Measurements from ENCODE around the gene ENGASE. TPM values are rescaled to one million over a fixed set of nuclear protein-coding genes. Genes with fewer than 3 reads are reported as not detected.

ENGASE gene
- total RNA-seq, 4 donors from 2014 or later, result 21.6 to 60.7 (median 31.7) TPM

DNA sequence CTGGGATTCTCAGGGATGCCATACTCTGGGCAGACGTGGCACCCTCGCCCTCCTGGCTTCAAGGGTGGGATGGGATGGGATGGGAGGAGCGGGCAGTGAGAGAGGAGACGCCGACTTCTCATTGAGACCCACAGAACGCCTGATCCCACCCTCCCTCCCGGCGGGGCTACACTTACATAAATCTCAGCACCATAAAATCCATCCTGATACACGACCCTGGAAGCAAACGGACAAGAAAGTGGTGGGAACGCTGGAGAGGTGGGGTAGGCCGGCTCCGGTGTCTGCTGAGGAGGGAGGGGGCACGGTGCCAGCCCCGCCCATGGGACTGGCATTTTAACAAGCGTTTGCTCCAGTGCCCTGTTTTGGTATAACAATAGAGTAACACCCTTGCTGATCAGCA lies 21.9 kb downstream of the ENGASE start:
- TF ChIP-seq, protein P1, sequence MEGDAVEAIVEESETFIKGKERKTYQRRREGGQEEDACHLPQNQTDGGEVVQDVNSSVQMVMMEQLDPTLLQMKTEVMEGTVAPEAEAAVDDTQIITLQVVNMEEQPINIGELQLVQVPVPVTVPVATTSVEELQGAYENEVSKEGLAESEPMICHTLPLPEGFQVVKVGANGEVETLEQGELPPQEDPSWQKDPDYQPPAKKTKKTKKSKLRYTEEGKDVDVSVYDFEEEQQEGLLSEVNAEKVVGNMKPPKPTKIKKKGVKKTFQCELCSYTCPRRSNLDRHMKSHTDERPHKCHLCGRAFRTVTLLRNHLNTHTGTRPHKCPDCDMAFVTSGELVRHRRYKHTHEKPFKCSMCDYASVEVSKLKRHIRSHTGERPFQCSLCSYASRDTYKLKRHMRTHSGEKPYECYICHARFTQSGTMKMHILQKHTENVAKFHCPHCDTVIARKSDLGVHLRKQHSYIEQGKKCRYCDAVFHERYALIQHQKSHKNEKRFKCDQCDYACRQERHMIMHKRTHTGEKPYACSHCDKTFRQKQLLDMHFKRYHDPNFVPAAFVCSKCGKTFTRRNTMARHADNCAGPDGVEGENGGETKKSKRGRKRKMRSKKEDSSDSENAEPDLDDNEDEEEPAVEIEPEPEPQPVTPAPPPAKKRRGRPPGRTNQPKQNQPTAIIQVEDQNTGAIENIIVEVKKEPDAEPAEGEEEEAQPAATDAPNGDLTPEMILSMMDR (IDR thresholded peaks at IDR 0.05; ENCODE audit: low read depth), result no peak

DNA sequence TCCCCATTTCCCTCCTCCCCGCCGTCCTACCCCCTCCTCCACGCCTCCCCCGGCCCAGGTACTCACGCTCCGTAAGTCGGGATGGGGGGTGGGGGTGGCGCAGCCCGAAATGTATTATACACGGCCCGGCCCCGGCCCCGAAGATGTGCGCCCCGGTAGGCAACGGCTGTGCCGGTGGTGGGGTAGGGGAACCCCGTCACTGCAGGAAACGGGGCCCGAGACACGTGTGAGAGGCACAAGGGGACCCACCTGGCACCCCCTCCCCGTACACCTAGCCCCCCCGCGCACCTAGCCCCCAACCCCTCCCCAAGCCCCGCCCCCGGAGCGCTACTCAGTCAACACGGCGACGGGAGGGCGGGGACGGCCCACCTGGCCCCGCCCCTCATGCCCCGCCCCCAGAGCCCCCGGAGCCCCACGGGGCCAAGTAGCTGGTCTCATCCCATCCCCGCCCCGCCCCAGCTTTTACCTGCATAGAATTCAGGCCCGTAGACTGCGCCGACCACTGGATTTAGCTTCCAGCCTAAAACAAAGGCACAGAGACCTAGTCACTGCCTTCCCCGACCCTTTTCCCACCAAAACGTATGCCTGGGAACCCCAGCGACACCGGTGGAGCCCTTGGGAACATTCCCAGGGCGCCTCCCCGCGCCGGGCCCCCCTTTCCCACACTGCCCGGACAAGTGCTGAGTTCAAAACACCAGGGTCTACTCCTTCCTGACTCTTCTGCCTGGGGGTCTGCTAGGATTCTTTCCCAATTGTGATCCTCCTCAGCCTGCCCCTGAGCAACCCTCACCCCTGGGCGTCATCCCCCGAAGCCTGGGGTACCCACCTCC lies 22.8 kb downstream of the ENGASE start:
- TF ChIP-seq, protein P1 (IDR thresholded peaks at IDR 0.05; ENCODE audit: low read depth), result no peak

DNA sequence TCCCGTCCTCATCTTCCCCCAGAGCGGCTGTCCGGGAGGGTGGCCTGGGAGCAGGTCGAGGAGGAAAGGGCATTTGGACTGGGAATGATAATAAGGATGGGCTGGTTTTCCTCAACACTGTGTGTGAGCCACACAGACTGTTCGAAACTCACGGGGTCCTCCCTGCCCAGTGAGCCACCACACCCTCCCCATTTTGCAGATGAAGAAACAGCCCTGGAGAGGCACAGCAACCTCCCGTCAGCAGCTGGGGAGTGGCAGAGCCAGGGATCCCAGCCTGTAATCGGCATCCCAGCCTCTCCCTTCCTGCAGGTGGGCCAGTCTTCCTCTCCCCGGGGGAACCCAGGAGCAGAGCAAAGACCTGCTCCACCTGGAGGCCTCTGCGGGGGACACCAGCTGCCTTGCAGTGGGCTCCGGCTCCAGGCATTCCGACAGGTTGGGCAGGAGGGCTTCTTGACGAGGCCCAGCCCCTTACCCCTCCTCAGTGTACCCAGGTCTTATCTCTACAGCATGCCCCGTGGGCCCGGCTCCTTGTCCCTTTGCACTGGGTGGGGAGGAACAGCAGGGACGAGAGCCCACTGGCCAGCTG lies 23.8 kb downstream of the ENGASE start:
- TF ChIP-seq, protein P1 (IDR thresholded peaks at IDR 0.05; ENCODE audit: low read depth), result no peak

DNA sequence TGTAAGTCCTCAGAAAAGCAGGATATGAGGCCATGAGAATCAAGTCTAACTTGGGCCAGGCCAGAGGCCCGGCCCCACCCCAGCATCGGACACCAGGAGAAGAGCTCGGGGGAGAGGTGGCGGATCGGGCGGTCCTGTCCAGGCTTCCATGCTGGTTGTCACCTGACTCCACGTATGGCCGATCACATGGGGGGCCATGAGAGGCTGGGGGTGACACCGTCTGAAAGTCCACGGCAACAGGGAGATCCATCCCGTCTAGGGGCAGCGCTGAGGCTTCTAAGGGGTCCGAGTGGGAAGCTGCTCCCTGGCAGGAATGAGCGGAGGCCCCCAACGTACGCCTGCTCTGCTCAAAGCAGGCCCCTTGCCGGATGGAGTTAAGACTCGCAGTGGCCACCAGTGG lies 25.8 kb downstream of the ENGASE start:
- TF ChIP-seq, protein P1 (IDR thresholded peaks at IDR 0.05; ENCODE audit: low read depth), result no peak

DNA sequence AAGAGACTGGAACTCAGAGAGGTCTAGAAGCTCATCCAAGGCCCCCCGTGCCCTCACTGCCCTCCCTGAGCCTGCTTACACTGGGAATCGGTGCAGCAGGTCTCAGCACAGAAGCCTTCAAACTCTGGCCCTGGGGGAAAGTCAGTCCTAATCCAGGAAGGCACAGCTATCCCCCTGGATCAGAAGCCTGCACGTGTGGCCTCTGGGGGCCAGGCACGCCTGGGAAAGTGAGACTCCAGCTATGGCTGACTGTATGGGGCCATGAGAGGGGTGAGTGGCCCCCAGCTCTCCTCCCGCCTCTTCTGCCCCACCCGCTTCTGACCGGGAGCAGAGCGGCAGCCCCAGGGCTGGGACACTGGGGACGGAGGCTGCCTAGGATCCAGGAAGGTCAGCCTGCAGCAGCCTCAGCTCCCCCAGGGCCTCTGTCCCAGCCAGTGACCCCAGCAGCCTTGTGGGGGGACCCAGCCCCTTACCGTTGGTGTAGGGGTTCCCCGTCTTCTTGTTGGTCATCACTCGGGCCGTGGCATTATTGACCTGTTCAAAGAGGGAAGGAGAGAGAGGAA lies 26.6 kb downstream of the ENGASE start:
- TF ChIP-seq, protein P1 (IDR thresholded peaks at IDR 0.05; ENCODE audit: low read depth), result no peak

DNA sequence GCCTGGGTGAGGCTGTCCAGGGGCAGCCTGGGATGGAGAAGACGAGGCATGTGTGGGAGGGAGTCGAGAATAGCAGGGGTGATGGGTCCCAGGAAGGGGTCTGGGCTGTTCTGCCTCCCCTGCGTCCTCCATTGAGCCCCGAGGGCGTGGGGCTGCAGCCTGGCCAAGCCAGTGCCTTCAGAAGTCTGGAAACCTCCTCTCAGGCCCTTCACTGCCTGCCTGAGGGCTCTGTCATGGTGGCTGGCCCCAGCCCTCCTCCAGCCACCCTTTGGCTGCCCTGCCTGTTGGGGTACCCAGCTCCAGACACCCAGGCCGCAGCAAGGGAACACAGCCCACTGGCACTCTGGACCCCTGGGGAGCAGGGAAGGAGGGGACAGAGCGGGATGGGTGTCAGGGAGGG lies 27.6 kb downstream of the ENGASE start:
- TF ChIP-seq, protein P1 (IDR thresholded peaks at IDR 0.05; ENCODE audit: low read depth), result no peak

DNA sequence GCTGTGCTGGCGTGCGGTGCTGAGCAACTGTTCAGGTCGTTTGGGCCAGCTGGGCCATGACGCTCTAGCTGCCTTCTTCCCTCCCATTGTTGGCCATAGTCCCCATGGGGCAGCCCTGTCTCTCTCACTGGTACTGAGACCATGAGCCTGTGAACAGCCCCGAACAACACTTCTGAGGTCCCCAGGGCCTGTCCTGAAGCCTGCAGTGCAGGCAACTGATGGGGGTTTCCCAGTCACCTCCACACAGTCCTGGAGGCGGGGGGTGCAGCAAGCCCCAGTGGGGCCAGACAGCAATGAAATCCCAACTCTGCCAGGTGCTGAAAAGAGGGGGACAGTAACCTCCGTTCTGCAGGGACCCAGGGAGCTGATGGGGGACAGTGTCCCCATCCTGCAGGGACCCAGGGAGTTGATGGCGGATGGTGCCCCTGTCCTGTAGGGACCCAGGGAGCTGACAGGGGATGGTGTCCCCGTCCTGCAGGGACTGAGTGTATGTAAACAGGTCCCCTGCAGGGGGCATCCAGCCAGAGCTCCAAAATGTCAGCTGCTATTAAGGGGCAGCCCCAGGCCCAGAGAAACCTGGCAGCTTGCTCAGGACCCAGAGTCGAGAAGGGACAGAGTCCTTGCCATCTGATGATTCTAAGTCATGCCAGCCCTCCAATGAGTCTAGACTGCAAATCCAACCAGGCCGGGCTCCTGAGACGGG lies 30.4 kb downstream of the ENGASE start:
- TF ChIP-seq, protein P1 (IDR thresholded peaks at IDR 0.05; ENCODE audit: low read depth), result no peak
